Breast epithelium (tissue), 4 donors: ENCODE results near the gene C5AR2. TPM values are rescaled to one million over a fixed set of nuclear protein-coding genes. Genes with fewer than 3 reads are reported as not detected.
"Not testable (repeated sequence)": the region's sequence is repeated elsewhere in the genome, so short reads cannot be mapped to it uniquely, and the experiment has no call there.

ENCODE experiments used
- DNase-seq, 2 donors: peaks; one replicate each; pipeline ENCODE4 v3.0.0-alpha.2; 2019; ENCODE audit warnings: low spot score in 2 of 2
- H3K27ac ChIP-seq, 2 donors: fragments of 200-600 bp; sonication (generic) in 1 of 2; one replicate each; pipeline ENCODE4 v1.5.1; 2016 to 2019; ENCODE audit warnings: mild to moderate bottlenecking in 1 of 2
- H3K27me3 ChIP-seq, 2 donors: fragments of 200-600 bp; sonication (generic) in 1 of 2; one replicate each; pipeline versions ENCODE4 v1.5.1 to v1.6.0; 2017 to 2019; ENCODE audit warnings: control low read depth in 1 of 2, mild to moderate bottlenecking in 1 of 2
- H3K36me3 ChIP-seq: fragments of 200-600 bp; one replicate; pipeline ENCODE4 v1.5.1; 2019
- H3K4me1 ChIP-seq, 2 donors: fragments of 200-600 bp; sonication (generic); one replicate each; pipeline ENCODE4 v1.5.1; 2016 to 2019; ENCODE audit warnings: control low read depth in 1 of 2
- H3K4me3 ChIP-seq, 3 donors: fragments of 200-600 bp; sonication (generic); 1 replicate in 2 of 3; 2 replicates in 1 of 3; pipeline ENCODE4 v1.5.1; 2016 to 2019; ENCODE audit warnings: mild to moderate bottlenecking in 3 of 3, moderate library complexity in 2 of 3
- H3K9me3 ChIP-seq, 2 donors: fragments of 200-600 bp; sonication (generic) in 1 of 2; one replicate each; pipeline ENCODE4 v1.5.1; 2016 to 2019; ENCODE audit warnings: control low read depth in 1 of 2
- POLR2A ChIP-seq: fragments of 450-650 bp; IDR thresholded peaks from one replicate; pipeline ENCODE4 v1.6.1; 2016; ENCODE audit warnings: antibody characterized with exemption, mild to moderate bottlenecking, moderate library complexity
- POLR2AphosphoS5 ChIP-seq, 3 donors: sonication (generic); formaldehyde crosslinking; IDR thresholded peaks; one replicate each; pipeline ENCODE4 v1.6.1; 2017; ENCODE audit warnings: antibody characterized with exemption in 3 of 3
- intact Hi-C: fragments of 100-400 bp; cut with DNase I; formaldehyde crosslinking; loops from one replicate; pipeline ENCODE4 v1.15.1; 2023; ENCODE audit warnings: low total_unique reads
- total RNA-seq, 3 donors: library from RNA; depleted of rRNA; stranded (reverse); fragments of >200 nt; gene quantifications; one replicate each; pipeline ENCODE4 v1.1.0, GENCODE V29; 2016
- TF ChIP-seq, protein P1 (sequence below), 3 donors: fragments of 450-650 bp; IDR thresholded peaks; one replicate each; pipeline ENCODE4 v1.5.1; 2016 to 2017; ENCODE audit warnings: antibody characterized with exemption in 3 of 3, mild to moderate bottlenecking in 3 of 3, moderate library complexity in 3 of 3

The C5AR2 gene
- total RNA-seq, 3 donors from 2014 or later, result 2.9 to 8.8 (median 6.6) TPM

DNA sequence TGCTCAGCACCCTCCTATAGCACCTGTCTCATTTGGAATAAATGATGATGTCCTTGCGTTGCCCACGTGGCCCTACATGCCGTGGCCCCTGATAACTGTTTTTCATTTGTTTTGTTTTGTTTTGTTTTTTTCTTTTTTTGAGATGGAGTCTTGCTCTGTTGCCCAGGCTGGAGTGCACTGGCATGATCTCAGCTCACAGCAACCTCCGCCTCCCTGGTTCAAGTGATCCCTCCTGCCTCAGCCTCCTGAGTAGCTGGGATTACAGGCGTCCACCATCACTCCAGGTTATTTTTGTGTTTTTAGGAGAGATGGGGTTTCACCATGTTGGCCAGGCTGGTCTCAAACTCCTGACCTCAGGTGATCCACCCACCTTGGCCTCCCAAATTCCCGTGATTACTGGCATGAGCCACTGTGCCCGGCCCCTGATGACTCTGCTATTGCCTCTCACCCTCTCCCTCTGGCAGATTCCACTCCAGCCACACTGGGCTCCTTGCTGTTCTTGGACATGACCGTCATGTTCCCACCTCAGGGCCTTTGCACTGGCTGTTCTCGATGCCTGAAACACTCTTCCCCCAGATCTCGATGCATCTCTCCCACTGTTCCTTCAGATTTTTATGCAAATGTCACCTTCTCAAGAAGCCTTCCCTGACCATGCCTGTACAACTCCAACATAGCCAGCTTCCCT, 7.4 kb downstream of the C5AR2 start:
- H3K36me3 ChIP-seq, result no peaks in the 10 kb centered on the region
- H3K4me1 ChIP-seq, result no peaks in the 10 kb centered on the region
- H3K27me3 ChIP-seq, result no peaks in the 10 kb centered on the region
- intact Hi-C loops, result no loop called here
- no peak for DNase-seq
- TF ChIP-seq POLR2A, result no peak
- TF ChIP-seq, protein P1, sequence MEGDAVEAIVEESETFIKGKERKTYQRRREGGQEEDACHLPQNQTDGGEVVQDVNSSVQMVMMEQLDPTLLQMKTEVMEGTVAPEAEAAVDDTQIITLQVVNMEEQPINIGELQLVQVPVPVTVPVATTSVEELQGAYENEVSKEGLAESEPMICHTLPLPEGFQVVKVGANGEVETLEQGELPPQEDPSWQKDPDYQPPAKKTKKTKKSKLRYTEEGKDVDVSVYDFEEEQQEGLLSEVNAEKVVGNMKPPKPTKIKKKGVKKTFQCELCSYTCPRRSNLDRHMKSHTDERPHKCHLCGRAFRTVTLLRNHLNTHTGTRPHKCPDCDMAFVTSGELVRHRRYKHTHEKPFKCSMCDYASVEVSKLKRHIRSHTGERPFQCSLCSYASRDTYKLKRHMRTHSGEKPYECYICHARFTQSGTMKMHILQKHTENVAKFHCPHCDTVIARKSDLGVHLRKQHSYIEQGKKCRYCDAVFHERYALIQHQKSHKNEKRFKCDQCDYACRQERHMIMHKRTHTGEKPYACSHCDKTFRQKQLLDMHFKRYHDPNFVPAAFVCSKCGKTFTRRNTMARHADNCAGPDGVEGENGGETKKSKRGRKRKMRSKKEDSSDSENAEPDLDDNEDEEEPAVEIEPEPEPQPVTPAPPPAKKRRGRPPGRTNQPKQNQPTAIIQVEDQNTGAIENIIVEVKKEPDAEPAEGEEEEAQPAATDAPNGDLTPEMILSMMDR (IDR thresholded peaks at IDR 0.05), result no peak
- no peak for TF ChIP-seq POLR2AphosphoS5 (IDR thresholded peaks at IDR 0.05)
- H3K4me3 ChIP-seq, result no peak overlapping the region
- no peaks in the 10 kb centered on the region for H3K9me3 ChIP-seq
- H3K27ac ChIP-seq, result no peak overlapping the region

DNA sequence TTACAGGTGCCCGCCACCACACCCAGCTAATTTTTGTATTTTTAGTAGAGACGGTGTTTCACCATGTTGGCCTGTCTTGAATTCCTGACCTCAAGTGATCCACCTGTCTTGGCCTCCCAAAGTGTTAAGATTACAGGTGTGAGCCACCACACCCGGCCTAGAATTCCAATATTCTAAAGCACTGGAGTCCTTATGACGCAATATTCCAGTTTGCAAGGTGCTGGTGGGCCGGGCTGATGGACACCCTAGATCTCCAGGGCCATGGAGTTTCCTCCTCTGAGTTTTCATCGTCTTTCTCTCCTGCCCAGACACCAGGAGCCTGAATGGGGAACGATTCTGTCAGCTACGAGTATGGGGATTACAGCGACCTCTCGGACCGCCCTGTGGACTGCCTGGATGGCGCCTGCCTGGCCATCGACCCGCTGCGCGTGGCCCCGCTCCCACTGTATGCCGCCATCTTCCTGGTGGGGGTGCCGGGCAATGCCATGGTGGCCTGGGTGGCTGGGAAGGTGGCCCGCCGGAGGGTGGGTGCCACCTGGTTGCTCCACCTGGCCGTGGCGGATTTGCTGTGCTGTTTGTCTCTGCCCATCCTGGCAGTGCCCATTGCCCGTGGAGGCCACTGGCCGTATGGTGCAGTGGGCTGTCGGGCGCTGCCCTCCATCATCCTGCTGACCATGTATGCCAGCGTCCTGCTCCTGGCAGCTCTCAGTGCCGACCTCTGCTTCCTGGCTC, 8.7 kb downstream of the C5AR2 start:
- DNase-seq, result no peak
- no peaks in the 10 kb centered on the region for H3K36me3 ChIP-seq
- no peak overlapping the region for H3K27ac ChIP-seq
- H3K9me3 ChIP-seq, result no peaks in the 10 kb centered on the region
- no peaks in the 10 kb centered on the region for H3K27me3 ChIP-seq
- TF ChIP-seq, protein P1 (IDR thresholded peaks at IDR 0.05), result no peak
- TF ChIP-seq POLR2AphosphoS5 (IDR thresholded peaks at IDR 0.05), result no peak
- TF ChIP-seq POLR2A, result no peak
- no peaks in the 10 kb centered on the region for H3K4me1 ChIP-seq
- H3K4me3 ChIP-seq, result no peak overlapping the region
- intact Hi-C loops, result no loop called here

DNA sequence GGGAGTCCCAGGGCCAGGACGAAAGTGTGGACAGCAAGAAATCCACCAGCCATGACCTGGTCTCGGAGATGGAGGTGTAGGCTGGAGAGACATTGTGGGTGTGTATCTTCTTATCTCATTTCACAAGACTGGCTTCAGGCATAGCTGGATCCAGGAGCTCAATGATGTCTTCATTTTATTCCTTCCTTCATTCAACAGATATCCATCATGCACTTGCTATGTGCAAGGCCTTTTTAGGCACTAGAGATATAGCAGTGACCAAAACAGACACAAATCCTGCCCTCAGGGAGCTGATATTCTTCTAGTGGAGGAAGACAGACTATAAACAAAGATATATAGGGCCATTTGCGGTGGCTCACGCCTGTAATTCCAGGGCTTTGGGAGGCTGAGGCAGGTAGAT, 9.8 kb downstream of the C5AR2 start:
- H3K4me3 ChIP-seq, result no peak overlapping the region
- H3K9me3 ChIP-seq, result no peaks in the 10 kb centered on the region
- TF ChIP-seq, protein P1 (IDR thresholded peaks at IDR 0.05), result no peak
- no peak for DNase-seq
- no peaks in the 10 kb centered on the region for H3K27me3 ChIP-seq
- no peaks in the 10 kb centered on the region for H3K4me1 ChIP-seq
- H3K27ac ChIP-seq, result no peak overlapping the region
- no peaks in the 10 kb centered on the region for H3K36me3 ChIP-seq
- intact Hi-C loops, result no loop called here

DNA sequence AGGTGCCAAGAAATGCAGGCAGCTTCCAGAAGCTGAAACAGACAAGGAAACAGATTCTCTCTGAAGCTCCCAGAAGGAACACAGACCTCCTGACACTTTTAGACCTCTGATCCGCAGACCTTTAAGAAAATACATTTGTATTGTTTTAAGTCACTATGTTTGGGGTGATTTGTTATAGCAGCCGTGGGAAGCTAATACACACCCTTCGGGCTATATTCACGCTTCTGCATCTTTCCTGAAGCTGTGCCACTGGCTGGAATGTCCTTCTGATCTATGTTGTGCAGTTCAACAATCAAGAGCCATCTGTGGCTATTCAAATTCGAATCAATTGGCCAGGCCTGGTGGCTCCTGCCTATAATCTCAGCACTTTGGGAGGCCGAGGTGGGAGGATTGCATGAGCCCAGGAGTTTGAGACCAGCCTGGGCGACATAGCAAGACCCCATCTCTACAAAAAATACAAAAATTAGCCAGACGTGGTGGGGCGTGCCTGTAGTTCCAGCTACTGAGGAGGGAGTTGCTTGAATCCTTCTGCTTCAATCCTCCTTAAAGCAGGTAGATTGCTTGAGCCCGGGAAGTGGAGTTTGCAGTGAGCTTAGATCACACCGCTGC, 11.3 kb downstream of the C5AR2 start:
- no peaks in the 10 kb centered on the region for H3K36me3 ChIP-seq
- intact Hi-C loops, result no loop called here
- H3K4me1 ChIP-seq, result no peaks in the 10 kb centered on the region
- DNase-seq, result no peak
- no peaks in the 10 kb centered on the region for H3K27me3 ChIP-seq
- no peak overlapping the region for H3K27ac ChIP-seq
- no peak overlapping the region for H3K4me3 ChIP-seq
- TF ChIP-seq POLR2AphosphoS5 (IDR thresholded peaks at IDR 0.05) (no peak), POLR2A (no peak)
- TF ChIP-seq, protein P1 (IDR thresholded peaks at IDR 0.05), result no peak
- H3K9me3 ChIP-seq, result no peaks in the 10 kb centered on the region

DNA sequence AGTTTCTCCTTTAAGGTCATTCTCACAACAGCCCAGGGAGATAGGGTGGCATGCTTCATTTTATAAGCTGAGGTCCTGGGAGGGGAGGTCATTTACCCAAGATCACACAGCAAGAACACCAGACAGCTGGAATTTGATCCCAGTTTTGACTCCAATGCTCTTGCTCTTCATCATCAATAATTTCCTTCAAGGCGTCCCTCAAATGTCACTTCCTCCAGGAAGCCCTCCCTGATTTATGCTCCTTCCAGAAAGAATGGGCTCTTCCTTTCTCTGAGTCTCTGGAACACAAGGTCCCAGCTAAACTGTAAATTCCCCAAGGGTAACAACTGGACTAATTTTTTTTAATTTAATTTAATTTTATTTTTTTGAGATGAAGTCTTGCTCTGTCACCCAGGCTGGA, 12.4 kb downstream of the C5AR2 start:
- Histone ChIP-seq H3K27ac (no peak overlapping the region), H3K27me3 (no peaks in the 10 kb centered on the region), H3K36me3 (no peaks in the 10 kb centered on the region), H3K4me3 (no peak overlapping the region), H3K9me3 (no peaks in the 10 kb centered on the region), H3K4me1 (no peaks in the 10 kb centered on the region)
- TF ChIP-seq, protein P1 (IDR thresholded peaks at IDR 0.05), result no peak
- TF ChIP-seq POLR2AphosphoS5 (IDR thresholded peaks at IDR 0.05) (no peak), POLR2A (no peak)
- no peak for DNase-seq
- intact Hi-C loops, result no loop called here

DNA sequence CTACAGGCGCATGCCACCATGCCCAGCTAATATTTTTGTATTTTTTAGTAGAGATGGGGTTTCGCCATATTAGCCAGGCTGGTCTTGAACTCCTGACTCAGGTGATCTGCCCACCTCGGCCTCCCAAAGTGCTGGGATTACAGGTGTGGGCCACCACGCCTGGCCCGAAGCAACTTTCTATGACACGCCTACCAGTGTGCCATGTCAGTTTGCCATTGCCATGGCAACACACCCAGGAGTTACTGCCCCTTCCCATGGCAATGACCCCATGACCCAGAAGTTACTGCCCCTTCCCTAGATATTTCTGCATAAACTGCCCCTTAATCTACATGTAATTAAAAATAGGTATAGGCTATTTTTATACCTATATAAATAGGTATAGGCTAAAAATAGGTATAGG, 14.0 kb downstream of the C5AR2 start:
- H3K27ac ChIP-seq, H3K9me3 ChIP-seq, DNase-seq, H3K4me1 ChIP-seq, H3K27me3 ChIP-seq, H3K4me3 ChIP-seq, H3K36me3 ChIP-seq, intact Hi-C loops: not testable (repeated sequence)
